Astrocyte of the cerebellum (primary cell): Measurements from ENCODE around the gene MS4A18.
A peak's percentile ranks its signal among the peaks of the same experiment; 100 is the strongest.

Experiments
- DNase-seq: peaks from one replicate; pipeline ENCODE4 v3.0.0-alpha.2; 2011; ENCODE audit warnings: low read depth
- H3K4me3 ChIP-seq: 2 replicates; pipeline ENCODE4 v1.5.1; 2011; ENCODE audit warnings: mild to moderate bottlenecking, low read depth, low read length, moderate library complexity
- in situ Hi-C: cut with HindIII; loops from 2 replicates; pipeline ENCODE4 v1.10.0; 2017; ENCODE audit warnings: low sequenced_read_pairs
- TF ChIP-seq, protein P1 (sequence below): IDR thresholded peaks from 2 replicates; pipeline ENCODE4 v1.5.1; 2012; ENCODE audit warnings: low read length, low read depth, moderate library complexity, mild to moderate bottlenecking; ENCODE audit errors: missing control alignments

Gene MS4A18

GRCh38 chr11:60769811-60770210 lies 45.3 kb downstream of the MS4A18 start:
- in situ Hi-C loops = no loop called here
- TF ChIP-seq, protein P1, sequence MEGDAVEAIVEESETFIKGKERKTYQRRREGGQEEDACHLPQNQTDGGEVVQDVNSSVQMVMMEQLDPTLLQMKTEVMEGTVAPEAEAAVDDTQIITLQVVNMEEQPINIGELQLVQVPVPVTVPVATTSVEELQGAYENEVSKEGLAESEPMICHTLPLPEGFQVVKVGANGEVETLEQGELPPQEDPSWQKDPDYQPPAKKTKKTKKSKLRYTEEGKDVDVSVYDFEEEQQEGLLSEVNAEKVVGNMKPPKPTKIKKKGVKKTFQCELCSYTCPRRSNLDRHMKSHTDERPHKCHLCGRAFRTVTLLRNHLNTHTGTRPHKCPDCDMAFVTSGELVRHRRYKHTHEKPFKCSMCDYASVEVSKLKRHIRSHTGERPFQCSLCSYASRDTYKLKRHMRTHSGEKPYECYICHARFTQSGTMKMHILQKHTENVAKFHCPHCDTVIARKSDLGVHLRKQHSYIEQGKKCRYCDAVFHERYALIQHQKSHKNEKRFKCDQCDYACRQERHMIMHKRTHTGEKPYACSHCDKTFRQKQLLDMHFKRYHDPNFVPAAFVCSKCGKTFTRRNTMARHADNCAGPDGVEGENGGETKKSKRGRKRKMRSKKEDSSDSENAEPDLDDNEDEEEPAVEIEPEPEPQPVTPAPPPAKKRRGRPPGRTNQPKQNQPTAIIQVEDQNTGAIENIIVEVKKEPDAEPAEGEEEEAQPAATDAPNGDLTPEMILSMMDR = no peak
- DNase-seq = no peak
- no peak overlapping the region for H3K4me3 ChIP-seq

- DNase-seq = no peak
- TF ChIP-seq, protein P1 = no peak
- in situ Hi-C loops = no loop called here
- no peak overlapping the region for H3K4me3 ChIP-seq
Measured at GRCh38 chr11:60771146-60771545, 46.6 kb downstream of the MS4A18 start.

- H3K4me3 ChIP-seq = no peak overlapping the region
- TF ChIP-seq, protein P1 = no peak
- no peak for DNase-seq
- in situ Hi-C loops = no loop called here
Measured at GRCh38 chr11:60771879-60772525, 47.5 kb downstream of the MS4A18 start.

DNA sequence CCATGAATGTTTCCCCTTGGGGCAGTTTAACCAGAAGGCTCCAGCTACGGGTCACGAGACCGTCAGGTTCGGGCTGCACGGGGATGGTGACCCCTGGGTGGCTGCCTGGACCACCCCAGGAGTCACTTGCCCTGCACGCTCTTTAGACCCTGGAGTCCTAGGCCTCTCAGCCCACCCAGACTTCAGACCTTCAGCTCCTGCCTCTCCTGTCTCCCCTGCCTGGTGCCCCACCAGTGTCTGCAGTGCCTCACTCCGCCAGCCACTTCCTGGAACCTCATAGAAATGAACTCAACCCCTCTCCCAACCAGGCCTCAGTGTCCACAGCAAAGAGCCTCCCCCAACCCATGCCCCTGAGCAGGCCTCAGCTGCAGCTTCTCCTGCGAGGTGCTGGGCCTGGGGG lies 48.1 kb downstream of the MS4A18 start:
- TF ChIP-seq, protein P1 = no peak
- no peak overlapping the region for H3K4me3 ChIP-seq
- DNase-seq = no peak
- in situ Hi-C loops = no loop called here

DNA sequence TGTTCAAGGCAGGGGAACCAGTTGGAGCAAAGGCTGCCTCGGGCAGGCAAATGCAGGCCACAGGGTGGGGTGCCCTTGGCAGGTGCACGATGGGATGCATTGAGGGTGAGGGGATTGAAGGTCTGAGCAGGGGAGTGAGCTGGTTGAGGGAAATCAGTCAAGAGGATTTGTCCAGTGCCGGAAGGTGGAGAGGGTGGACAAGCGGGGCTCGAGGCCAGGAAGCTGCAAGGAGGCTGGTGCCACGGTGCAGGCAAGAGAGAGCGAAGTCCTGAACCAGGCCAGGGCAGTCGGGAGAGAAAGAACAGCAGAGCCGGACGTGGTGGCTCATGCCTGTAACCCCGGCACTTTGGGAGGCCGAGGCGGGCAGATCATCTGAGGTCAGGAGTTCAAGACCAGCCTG lies 50.2 kb downstream of the MS4A18 start:
- H3K4me3 ChIP-seq = no peak overlapping the region
- in situ Hi-C loops = loop anchor here (5.0 kb wide), 1 partner anchor 53 kb away; no protein-coding TSS in a partner anchor
- no peak for DNase-seq
- TF ChIP-seq, protein P1 = no peak

DNA sequence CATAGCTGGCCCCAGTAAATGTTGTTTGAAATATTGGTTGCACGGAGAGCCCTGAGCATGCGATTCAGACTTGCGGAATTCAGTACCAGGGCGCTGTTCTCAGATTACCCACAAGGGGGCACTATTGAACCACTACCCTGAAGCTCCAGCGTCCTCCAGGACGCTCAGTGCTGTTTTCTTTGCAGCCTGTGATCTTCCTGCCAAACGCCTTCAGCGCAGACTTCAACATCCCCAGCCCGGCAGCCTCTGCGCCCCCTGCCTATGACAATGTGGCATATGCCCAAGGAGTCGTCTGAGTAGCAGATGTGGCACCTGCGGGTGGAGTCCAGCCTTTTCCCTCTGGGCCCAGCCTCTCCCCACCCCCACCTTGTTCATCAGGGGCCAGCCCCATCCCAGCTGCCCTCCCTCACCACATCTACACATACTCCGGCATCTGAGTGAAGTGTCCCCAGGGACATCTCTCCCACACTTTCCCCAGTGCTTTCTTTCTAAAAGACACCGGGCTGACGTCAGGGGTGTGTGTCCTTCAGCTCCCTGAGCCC lies 51.0 kb downstream of the MS4A18 start:
- in situ Hi-C loops = loop anchor here (5.0 kb wide), 1 partner anchor 52 kb away; no protein-coding TSS in a partner anchor
- DNase-seq = peak; percentile 78
- TF ChIP-seq, protein P1 = peak; percentile 94

More for the DNA sequence above, 51.0 kb downstream of the MS4A18 start:
- no peak overlapping the region for H3K4me3 ChIP-seq
